Activated naive CD8-positive, alpha-beta T cell treated with anti-CD3 and anti-CD28 coated beads for 36 hours (primary cell): Measurements from ENCODE around the gene TIMM10. TPM values are rescaled to one million over a fixed set of nuclear protein-coding genes. Genes with fewer than 3 reads are reported as not detected.

Experiments
- DNase-seq: peaks from one replicate; pipeline ENCODE4 v3.0.0; 2021
- H3K27ac Mint-ChIP-seq: one replicate; pipeline ENCODE4 v1.8.0; 2022; ENCODE audit warnings: mild to moderate bottlenecking, moderate library complexity, mixed read lengths
- H3K27me3 Mint-ChIP-seq: one replicate; pipeline ENCODE4 v1.8.0; 2022; ENCODE audit warnings: mild to moderate bottlenecking, mixed read lengths
- H3K36me3 Mint-ChIP-seq: one replicate; pipeline ENCODE4 v1.8.0; 2021; ENCODE audit warnings: mild to moderate bottlenecking, mixed read lengths
- H3K4me1 Mint-ChIP-seq: one replicate; pipeline ENCODE4 v1.8.0; 2021; ENCODE audit warnings: mixed read lengths
- H3K4me3 Mint-ChIP-seq: one replicate; pipeline ENCODE4 v1.8.0; 2022; ENCODE audit warnings: mild to moderate bottlenecking, moderate library complexity, mixed read lengths
- H3K9me3 Mint-ChIP-seq: one replicate; pipeline ENCODE4 v1.8.0; 2022; ENCODE audit warnings: mixed read lengths
- total RNA-seq, 2 experiments: library from RNA; stranded (reverse); gene quantifications; one replicate each; pipeline ENCODE4 v1.2.3, GENCODE V29; 2021

The TIMM10 gene
- total RNA-seq, 2 experiments from 2014 or later, result 134 to 137 TPM

GRCh38 chr11:57500926-57501325 is 29.6 kb downstream of the TIMM10 start:
- Mint-ChIP-seq H3K4me3 (no peak overlapping the region), H3K36me3 (peaks cover 21% of the 10 kb centered on the region), H3K27me3 (no peaks in the 10 kb centered on the region), H3K27ac (no peak overlapping the region), H3K9me3 (no peaks in the 10 kb centered on the region), H3K4me1 (peaks cover 4% of the 10 kb centered on the region)
- no peak for DNase-seq

GRCh38 chr11:57500515-57500914 is 30.0 kb downstream of the TIMM10 start:
- DNase-seq, result no peak
- Mint-ChIP-seq H3K27me3 (no peaks in the 10 kb centered on the region), H3K4me3 (no peak overlapping the region), H3K36me3 (peaks cover 23% of the 10 kb centered on the region), H3K9me3 (no peaks in the 10 kb centered on the region), H3K27ac (no peak overlapping the region), H3K4me1 (peaks cover 5% of the 10 kb centered on the region)

- no peak overlapping the region for H3K27ac Mint-ChIP-seq
- no peaks in the 10 kb centered on the region for H3K9me3 Mint-ChIP-seq
- H3K4me3 Mint-ChIP-seq, result no peak overlapping the region
- H3K4me1 Mint-ChIP-seq, result peaks cover 5% of the 10 kb centered on the region
- no peak for DNase-seq
- no peaks in the 10 kb centered on the region for H3K27me3 Mint-ChIP-seq
- peaks cover 23% of the 10 kb centered on the region for H3K36me3 Mint-ChIP-seq
Observed at GRCh38 chr11:57499983-57500461, 30.5 kb downstream of the TIMM10 start.

- H3K4me3 Mint-ChIP-seq, result no peak overlapping the region
- H3K27ac Mint-ChIP-seq, result no peak overlapping the region
- DNase-seq, result peak; percentile 68
- H3K27me3 Mint-ChIP-seq, result no peaks in the 10 kb centered on the region
- peaks cover 6% of the 10 kb centered on the region for H3K4me1 Mint-ChIP-seq
- H3K36me3 Mint-ChIP-seq, result peaks cover 20% of the 10 kb centered on the region
- H3K9me3 Mint-ChIP-seq, result no peaks in the 10 kb centered on the region
Observed at GRCh38 chr11:57499413-57499982, 31.1 kb downstream of the TIMM10 start.

- Mint-ChIP-seq H3K9me3 (no peaks in the 10 kb centered on the region), H3K4me3 (no peak overlapping the region)
Observed at GRCh38 chr11:57498540-57498939, 32.0 kb downstream of the TIMM10 start.

GRCh38 chr11:57497303-57498247 is 33.0 kb downstream of the TIMM10 start:
- Mint-ChIP-seq H3K4me3 (no peak overlapping the region), H3K9me3 (no peaks in the 10 kb centered on the region), H3K27ac (peak overlapping the region; percentile 62), H3K27me3 (no peaks in the 10 kb centered on the region), H3K4me1 (peaks cover 13% of the 10 kb centered on the region), H3K36me3 (peaks cover 30% of the 10 kb centered on the region)
- no peak for DNase-seq

More at GRCh38 chr11:57498540-57498939, 32.0 kb downstream of the TIMM10 start:
- H3K36me3 Mint-ChIP-seq, result peaks cover 28% of the 10 kb centered on the region
- no peak overlapping the region for H3K27ac Mint-ChIP-seq
- H3K27me3 Mint-ChIP-seq, result no peaks in the 10 kb centered on the region
- H3K4me1 Mint-ChIP-seq, result peaks cover 12% of the 10 kb centered on the region
- DNase-seq, result no peak

DNA sequence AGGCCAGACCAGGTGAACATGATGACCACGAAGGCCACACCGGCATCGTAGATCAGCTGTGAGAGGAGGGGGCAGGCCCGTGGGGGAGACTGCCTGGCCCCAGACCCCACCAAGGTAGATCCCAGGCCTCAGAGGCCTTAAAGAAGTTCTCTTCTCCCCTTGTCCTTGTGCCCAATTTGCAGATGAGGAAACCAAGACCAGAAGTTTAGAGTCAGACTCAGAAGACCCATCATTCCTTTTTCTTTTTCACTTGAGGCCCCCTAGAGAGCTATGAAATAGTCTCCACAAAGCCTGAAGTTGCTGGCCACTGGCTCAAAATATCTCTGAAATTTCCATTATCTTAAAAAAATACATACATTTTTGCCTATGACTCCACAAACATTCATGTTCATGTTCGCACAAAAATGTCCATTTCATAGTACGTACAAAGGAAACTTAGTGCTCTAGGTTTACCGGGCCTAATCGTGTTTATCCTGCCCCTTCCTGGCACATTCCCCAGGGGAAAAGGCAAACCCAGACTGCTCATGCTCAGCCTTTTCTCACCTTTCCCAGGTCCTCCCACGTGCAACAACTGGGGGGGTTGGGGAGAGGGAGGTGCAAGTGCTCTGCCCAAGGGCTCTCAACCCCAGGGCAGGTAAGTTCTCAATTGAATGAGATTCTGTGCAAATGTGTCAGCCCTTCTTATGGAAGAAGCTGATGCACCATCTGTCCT is 34.3 kb downstream of the TIMM10 start:
- Mint-ChIP-seq H3K27me3 (no peaks in the 10 kb centered on the region), H3K36me3 (peaks cover 37% of the 10 kb centered on the region), H3K4me1 (peaks cover 13% of the 10 kb centered on the region), H3K9me3 (no peaks in the 10 kb centered on the region), H3K4me3 (no peak overlapping the region), H3K27ac (no peak overlapping the region)
- no peak for DNase-seq

DNA sequence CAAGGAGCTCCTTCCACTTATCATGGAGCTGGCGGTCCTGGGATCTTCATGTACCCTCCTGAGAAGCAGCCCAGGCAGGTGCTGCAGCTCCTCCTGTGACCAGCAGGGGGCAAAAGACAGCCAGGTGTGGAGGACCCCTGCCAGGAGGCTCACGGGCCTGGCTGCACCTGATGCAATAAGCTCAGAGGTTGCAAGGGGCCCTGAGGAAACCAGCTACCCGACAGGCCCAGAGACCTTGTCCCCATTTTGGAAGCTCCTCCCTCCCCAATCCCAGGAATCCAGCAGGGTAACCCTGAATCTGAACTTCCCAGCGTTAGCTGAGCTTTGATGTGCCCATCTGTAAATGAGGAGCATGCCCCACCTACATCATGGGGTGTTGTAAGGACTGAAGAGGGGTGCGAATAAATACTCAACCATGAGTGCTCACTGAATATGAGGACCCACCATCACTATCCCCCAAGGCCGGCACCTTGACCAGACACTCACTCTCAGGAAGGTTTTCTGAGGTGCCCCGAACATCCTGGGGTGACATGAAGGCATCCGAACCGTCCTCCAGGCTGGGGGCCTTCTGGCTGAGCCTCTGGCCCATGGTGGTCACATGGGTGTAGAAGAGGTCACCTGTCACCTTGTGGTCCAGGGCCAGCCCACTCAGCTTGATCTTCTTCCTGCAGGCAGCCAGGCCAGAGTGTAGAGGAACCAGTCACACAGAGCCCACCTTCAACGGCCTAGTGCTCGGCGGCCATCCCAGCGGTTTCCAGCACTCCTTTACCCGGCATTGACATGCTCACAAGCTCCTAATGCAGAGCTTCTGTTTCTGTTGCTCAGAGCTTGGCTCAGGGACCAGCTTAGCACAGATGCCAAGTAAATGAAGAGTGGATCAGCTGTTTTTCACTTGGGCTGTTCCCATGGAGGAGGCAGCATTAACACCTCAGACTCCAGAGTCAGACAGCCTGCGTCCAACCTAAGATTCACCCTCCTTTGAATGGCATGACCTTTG is 36.7 kb downstream of the TIMM10 start:
- Mint-ChIP-seq H3K27me3 (no peaks in the 10 kb centered on the region), H3K4me1 (peaks cover 10% of the 10 kb centered on the region), H3K4me3 (no peak overlapping the region), H3K9me3 (no peaks in the 10 kb centered on the region), H3K27ac (peak overlapping the region; percentile 96), H3K36me3 (peaks cover 43% of the 10 kb centered on the region)
- peak; percentile 79 for DNase-seq

- Mint-ChIP-seq H3K36me3 (peaks cover 54% of the 10 kb centered on the region), H3K9me3 (no peaks in the 10 kb centered on the region), H3K4me3 (no peak overlapping the region), H3K4me1 (peaks cover 10% of the 10 kb centered on the region), H3K27me3 (no peaks in the 10 kb centered on the region), H3K27ac (no peak overlapping the region)
- peak; percentile 60 for DNase-seq
Observed at GRCh38 chr11:57491371-57492061, 39.0 kb downstream of the TIMM10 start.

DNA sequence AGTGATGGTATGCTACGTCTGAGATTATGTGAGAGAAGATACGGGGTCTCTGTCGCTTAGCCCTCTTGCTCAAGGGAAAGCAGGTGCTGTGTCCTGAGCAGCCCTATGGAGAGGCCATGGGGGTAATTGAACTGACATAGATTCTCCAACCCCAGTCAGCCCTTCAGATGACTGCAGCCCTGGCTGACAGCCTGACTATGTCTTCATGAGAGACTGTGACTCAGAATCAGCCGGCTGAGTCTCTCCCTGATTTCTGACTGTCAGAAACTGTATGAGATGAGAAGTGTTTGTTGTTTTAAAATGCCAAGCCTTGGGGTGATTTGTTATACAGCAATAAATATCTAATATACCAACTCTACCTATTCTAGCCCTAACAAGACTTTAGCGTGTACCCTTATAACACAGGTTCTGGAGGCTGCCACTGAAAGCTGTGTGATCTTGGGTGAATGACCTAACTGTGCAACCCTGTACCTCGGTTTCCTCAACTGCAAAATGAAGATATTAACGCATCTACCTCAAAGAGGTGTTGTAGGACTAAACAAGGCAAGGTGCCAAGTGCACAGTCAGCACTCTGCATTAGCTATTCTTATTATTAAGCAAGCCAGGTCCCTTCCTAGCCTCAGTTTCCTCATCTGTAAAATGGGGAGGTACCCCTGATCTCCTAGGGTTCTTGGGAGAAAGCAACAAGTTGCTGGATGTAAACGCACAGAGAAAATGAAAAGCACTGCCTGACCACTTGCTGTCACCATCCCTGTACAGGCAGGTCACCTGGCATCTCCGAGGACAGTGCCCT is 39.9 kb downstream of the TIMM10 start:
- H3K4me3 Mint-ChIP-seq, result no peak overlapping the region
- H3K36me3 Mint-ChIP-seq, result peaks cover 51% of the 10 kb centered on the region
- H3K9me3 Mint-ChIP-seq, result no peaks in the 10 kb centered on the region
- H3K4me1 Mint-ChIP-seq, result peaks cover 8% of the 10 kb centered on the region
- no peak overlapping the region for H3K27ac Mint-ChIP-seq
- H3K27me3 Mint-ChIP-seq, result no peaks in the 10 kb centered on the region
- DNase-seq, result no peak

DNA sequence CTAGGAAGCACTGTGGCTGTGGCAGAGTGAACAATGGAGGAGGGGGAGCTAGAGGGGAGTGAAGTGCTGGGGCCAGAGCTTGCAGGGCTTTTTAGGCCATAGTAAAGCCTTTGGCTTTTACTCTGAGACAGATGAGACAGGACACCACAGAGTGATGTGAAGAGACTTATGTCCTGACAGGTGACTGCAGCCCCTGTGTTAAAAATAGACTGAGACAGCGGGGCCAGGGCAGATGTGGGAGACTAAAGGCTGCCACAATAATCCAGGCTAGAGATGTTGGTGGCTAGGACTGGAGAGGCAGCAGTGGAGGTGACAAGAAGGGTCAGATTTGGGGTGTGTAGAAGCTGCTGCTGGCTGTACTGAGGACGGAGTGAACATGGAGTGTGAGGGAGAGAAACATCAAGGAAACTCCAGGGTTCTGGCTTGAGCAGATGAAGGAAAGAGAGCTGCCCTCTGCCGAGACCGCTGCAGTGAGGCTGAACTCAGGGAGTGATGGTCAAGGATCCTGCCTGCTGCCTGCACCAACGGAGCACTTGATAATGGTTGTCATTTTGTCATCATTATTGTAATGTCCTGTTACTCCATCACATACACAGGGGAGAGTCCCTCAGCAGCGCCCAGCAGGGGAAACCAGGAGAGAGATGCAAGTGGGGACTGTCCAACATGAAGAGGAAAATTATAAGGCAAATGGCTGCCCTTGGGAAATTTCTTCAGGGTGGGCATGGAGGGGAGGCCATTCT is 42.5 kb downstream of the TIMM10 start:
- H3K27ac Mint-ChIP-seq, result no peak overlapping the region

DNA sequence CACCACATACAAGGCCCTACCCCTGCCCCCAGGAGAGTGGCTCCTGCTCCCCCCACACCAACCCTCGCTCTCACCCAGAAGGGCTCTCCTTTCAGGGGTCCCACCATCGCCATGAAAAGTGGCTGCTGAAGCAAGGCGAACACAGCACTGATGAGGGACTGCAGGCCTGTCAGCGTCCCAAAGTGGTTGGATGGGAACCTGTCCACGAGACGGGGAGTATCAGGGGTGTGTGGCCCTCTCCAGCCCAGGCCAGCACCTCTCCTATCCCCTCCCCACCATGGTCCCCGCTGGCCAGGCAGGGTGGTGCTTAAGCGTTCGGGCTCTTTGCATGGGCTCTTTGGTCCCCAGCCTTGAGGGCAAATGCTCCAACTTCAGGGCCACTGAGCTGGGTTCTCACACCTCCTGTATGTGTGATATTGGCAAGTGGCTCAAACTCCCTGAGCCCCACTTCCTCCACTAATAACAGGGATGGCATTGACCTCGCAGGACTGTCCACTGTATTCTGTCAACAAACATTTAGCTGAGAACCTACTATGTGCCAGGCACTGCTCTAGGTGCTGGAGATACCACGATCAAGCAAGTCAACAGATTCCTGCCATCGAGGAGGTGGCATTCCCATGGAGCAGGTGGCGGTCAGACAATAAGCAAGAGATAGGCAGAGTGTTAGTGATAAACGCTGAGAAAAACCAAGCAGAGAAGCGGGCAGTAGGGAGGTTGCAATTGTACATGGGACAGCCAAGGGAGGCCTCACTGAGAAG is 43.4 kb downstream of the TIMM10 start:
- Mint-ChIP-seq H3K36me3 (peaks cover 50% of the 10 kb centered on the region), H3K4me1 (peaks cover 4% of the 10 kb centered on the region), H3K9me3 (no peaks in the 10 kb centered on the region), H3K27me3 (peaks cover under 1% of the 10 kb centered on the region), H3K4me3 (no peak overlapping the region), H3K27ac (no peak overlapping the region)
- no peak for DNase-seq

More for the DNA sequence above, 42.5 kb downstream of the TIMM10 start:
- peaks cover 50% of the 10 kb centered on the region for H3K36me3 Mint-ChIP-seq
- peaks cover 2% of the 10 kb centered on the region for H3K4me1 Mint-ChIP-seq
- no peaks in the 10 kb centered on the region for H3K27me3 Mint-ChIP-seq
- no peaks in the 10 kb centered on the region for H3K9me3 Mint-ChIP-seq
- H3K4me3 Mint-ChIP-seq, result no peak overlapping the region
- no peak for DNase-seq
